ENCODE results near the gene BMP6.

Gene BMP6

DNA sequence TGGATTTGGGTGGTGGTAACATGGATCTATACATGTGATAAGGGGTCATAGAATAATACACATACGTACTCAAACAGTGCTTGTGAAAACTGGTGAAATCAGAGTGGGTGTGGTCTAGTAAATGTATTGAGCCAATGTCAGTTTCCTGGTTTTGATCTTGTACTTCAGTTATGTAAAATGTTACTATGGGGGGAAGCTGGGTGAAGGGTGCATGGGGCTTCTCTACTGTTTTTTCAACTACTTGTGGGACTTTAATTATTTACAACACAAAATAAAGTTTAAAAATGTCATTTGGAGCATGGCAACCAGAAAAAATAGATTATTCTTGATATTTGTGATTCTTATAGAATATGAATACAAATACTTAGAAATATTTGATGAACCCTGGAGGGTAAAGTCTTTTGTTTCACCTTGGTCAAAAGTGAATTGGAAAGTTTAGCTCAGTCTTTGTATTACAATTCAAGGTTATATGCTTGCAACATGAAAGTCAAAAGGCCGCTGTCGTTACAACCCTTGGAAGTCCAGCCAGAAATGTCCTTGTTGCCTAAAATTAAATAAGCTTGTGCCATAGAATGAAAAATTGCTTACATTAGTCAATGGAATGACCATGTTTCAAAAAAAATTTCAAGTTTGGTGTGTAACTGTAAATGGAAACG, 110.6 kb downstream of the BMP6 start:
- no peak for DNase-seq

DNA sequence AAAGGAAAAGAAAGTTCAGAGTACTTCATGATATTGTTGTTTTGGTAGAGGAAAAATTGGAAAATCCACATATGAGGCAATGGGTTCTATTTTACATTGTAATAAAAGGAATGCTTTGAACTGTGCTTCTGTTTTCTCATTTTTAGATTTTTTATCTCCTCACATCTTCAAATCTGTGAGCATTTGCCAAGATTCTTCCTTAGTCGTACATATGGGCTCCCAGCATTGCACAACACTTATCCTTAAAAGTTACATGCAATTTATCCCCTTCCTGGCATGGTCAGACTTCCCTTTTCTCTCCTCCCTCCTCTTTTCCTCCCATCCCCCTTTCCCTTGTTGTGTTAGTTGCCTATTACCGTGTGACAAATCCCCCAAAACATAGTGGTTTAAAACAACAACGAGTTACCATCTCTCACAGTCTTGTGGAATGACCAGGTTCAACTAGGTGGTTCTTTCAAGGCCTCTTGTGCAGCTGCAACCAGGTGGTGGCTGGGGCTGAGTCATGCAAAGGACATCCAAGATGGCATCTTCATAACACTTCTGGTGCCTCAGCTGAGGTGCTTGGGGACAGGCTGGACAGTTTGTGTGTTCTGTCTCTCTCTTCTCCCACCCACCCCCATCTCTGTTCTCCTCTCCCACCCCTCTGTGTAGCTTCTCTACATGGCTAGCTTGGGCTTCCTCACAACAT, 116.0 kb downstream of the BMP6 start:
- no peak for DNase-seq

- DNase-seq: no peak
Measured at GRCh38 chr6:7846966-7847818, 121.3 kb downstream of the BMP6 start.

DNA sequence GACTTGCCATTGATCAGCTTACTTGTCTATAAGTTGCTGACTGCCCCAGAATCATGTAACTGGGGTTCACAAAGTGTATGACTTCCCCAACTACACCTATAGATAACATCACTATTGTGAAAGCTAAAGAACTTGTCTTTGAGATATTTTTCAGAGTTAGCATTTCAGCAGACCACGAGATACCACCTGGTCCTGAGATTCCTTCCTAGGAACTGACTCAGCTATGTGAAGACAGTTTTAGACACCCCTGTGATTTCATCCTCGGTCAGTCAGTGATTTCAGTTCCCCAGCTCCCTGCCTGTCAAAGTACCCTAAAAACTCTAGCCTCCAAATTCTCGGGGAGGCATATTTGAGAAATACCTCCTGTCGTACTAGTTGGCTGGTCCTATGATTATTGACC, 122.3 kb downstream of the BMP6 start:
- DNase-seq: no peak

- DNase-seq: no peak
Measured at GRCh38 chr6:7851780-7852179, 125.9 kb downstream of the BMP6 start.

- DNase-seq: peak; percentile 80
Measured at GRCh38 chr6:7859591-7859990, 133.7 kb downstream of the BMP6 start.

DNA sequence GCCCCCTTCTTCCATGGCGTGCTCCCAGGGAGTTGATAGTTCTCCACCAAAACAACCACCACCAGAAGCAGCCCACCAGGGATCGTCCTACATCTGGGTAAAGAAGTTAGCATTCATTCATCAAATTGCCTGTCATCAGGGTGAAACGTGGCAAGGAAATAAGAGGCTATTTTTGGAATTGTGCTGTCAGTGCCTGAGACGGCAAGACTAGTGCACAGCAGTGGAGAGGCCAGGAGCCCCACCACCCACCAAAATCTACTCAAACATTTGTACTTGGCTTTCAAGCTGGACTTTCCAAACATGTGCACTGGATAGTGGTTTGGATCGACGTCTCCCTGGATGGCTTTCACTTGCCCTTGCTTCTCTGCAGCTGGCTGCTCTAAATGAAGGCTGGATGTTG, 139.9 kb downstream of the BMP6 start:
- DNase-seq: no peak

DNA sequence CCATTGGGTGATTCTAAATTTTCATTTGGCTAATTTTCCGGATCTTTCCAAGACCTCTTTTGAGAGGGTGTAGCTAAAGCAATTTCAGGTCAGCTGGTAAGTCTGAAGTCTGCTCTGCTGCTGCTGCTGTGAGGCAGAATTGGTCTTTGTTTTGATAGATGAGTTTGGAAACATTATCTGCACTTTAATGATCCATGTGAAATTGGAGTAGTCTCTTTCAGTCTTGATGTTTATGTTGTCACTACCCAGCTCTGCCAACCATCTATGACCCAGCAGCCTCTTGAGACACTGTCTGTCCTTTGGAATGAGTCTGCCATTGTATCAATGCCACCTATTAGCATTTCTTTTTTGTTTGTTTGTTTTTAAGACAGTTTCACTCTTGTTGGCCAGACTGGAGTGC, 140.6 kb downstream of the BMP6 start:
- DNase-seq: no peak

GRCh38 chr6:7868926-7869325, 143.0 kb downstream of the BMP6 start:
- no peak for DNase-seq

DNA sequence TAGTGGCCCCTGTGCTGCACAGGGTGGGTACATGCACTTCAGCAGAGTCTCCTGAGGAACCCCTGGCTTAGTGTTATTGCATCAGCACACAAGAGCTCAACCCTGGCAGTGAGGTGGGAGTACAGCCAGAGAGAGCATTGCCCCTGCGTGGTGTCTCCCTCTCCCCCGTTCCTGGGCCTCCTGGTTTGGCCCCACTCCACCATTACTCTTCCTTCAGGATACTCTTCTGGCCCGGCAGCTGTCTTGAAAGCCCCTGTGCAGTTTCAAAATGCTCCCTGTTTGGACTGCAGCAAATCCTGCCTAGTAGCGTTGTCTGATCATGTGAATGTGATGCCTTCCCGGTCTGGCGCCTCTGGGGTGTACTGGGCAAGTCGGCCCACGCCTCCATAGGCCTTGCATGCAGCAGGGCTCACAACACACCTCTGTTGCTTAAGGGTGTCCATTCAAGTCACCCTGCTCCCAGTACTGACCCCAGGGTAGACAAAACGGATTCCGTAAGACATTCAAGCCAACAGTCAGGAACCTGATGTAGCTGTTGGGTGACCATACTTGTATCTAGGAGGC, 152.6 kb downstream of the BMP6 start:
- no peak for DNase-seq

DNA sequence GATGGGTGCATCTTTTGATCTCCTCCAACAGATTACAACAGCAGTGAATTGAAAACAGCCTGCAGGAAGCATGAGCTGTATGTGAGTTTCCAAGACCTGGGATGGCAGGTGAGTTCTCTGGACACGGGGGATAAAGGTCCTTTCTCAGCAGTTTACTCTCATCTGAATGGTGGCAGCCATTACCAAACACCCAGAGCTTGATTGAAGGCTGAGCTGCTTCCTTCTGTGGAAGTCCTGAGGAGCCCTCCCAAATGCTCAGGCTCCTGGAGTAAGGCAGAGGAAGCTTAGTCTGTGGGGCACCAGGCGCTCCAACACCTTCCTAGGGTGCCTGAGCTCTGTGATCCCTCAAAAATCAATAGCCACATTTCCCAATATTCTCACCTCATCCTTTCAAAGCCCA, 153.1 kb downstream of the BMP6 start:
- DNase-seq: no peak

- no peak for DNase-seq
Measured at GRCh38 chr6:7879579-7879978, 153.7 kb downstream of the BMP6 start.

DNA sequence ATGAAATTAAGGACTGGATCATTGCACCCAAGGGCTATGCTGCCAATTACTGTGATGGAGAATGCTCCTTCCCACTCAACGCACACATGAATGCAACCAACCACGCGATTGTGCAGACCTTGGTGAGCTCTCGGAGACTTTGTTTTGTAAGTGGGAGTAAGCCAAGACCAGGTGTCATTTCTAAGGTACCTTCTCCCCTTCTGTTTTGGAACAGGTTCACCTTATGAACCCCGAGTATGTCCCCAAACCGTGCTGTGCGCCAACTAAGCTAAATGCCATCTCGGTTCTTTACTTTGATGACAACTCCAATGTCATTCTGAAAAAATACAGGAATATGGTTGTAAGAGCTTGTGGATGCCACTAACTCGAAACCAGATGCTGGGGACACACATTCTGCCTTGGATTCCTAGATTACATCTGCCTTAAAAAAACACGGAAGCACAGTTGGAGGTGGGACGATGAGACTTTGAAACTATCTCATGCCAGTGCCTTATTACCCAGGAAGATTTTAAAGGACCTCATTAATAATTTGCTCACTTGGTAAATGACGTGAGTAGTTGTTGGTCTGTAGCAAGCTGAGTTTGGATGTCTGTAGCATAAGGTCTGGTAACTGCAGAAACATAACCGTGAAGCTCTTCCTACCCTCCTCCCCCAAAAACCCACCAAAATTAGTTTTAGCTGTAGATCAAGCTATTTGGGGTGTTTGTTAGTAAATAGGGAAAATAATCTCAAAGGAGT, 154.2 kb downstream of the BMP6 start:
- no peak for DNase-seq

DNA sequence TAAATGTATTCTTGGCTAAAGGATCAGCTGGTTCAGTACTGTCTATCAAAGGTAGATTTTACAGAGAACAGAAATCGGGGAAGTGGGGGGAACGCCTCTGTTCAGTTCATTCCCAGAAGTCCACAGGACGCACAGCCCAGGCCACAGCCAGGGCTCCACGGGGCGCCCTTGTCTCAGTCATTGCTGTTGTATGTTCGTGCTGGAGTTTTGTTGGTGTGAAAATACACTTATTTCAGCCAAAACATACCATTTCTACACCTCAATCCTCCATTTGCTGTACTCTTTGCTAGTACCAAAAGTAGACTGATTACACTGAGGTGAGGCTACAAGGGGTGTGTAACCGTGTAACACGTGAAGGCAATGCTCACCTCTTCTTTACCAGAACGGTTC, 154.8 kb downstream of the BMP6 start:
- DNase-seq: no peak

- no peak for DNase-seq
Measured at GRCh38 chr6:7881765-7882500, 156.0 kb downstream of the BMP6 start.

- no peak for DNase-seq
Measured at GRCh38 chr6:7882505-7883257, 156.8 kb downstream of the BMP6 start.

GRCh38 chr6:7883381-7883780, 157.5 kb downstream of the BMP6 start:
- DNase-seq: no peak

GRCh38 chr6:7886132-7886531, 160.2 kb downstream of the BMP6 start:
- no peak for DNase-seq

GRCh38 chr6:7887278-7887991, 161.5 kb downstream of the BMP6 start:
- DNase-seq: no peak

GRCh38 chr6:7888587-7889357, 162.9 kb downstream of the BMP6 start:
- no peak for DNase-seq
